Measurements from ENCODE around the gene AFF1.

AFF1 gene

GRCh38 chr4:86919561-86920223, 15.1 kb upstream of the AFF1 start:
- DNase-seq, result no peak

- no peak for DNase-seq
Observed at GRCh38 chr4:86921608-86922252, 13.1 kb upstream of the AFF1 start.

GRCh38 chr4:86924811-86925210, 10.0 kb upstream of the AFF1 start:
- DNase-seq, result no peak

- DNase-seq, result no peak
Observed at GRCh38 chr4:86926435-86927086, 8.2 kb upstream of the AFF1 start.

- DNase-seq, result no peak
Observed at GRCh38 chr4:86927843-86928395, 6.9 kb upstream of the AFF1 start.

GRCh38 chr4:86928400-86929255, 6.2 kb upstream of the AFF1 start:
- no peak for DNase-seq

- no peak for DNase-seq
Observed at GRCh38 chr4:86934147-86934770, 552 bp upstream of the AFF1 start.

- no peak for DNase-seq
Observed at GRCh38 chr4:86935566-86935852, 698 bp downstream of the AFF1 start.

GRCh38 chr4:86935853-86936733, 1.3 kb downstream of the AFF1 start:
- peak; percentile 64 for DNase-seq

GRCh38 chr4:86938771-86939520, 4.1 kb downstream of the AFF1 start:
- DNase-seq, result no peak

GRCh38 chr4:86939729-86940575, 5.1 kb downstream of the AFF1 start:
- peak; percentile 45 for DNase-seq

- DNase-seq, result no peak
Observed at GRCh38 chr4:86940920-86941460, 6.2 kb downstream of the AFF1 start.

- DNase-seq, result no peak
Observed at GRCh38 chr4:86942185-86942666, 7.4 kb downstream of the AFF1 start.

- DNase-seq, result no peak
Observed at GRCh38 chr4:86944964-86945781, 10.4 kb downstream of the AFF1 start.

GRCh38 chr4:86946868-86947500, 12.2 kb downstream of the AFF1 start:
- no peak for DNase-seq

GRCh38 chr4:86947501-86948120, 12.8 kb downstream of the AFF1 start:
- DNase-seq, result no peak

GRCh38 chr4:86948276-86948675, 13.5 kb downstream of the AFF1 start:
- DNase-seq, result no peak

Measured in CD4-positive, alpha-beta T cell treated with Interferon gamma for 1 hour (primary cell).